ENCODE results near the gene CSTB. TPM values are rescaled to one million over a fixed set of nuclear protein-coding genes. Genes with fewer than 3 reads are reported as not detected.

CSTB gene
- total and polyA plus RNA-seq, 2 donors (not counting 3 experiments of a cell fraction or from before 2014, with no cell fraction given): 65.8 to 83.7 TPM

DNA sequence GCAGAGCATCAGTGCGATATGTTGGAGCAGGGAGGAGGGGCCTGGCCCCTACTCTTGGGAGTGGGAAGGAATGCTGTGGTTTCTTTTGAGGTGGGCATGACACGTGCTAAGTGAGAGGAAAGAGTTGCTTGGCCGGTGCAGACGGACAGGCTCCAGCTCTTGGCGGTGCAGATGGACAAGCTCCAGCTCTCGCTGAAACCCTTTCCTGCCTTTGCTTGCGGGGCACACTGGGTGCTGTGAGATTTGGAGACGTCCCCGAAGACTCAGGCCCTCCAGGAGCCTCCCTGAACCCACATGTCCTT is 41.2 kb downstream of the CSTB start:
- BruUV-seq (replicated peaks): no TSS peak
- H4K20me1 ChIP-seq (replicated peaks; ENCODE audit: control insufficient read depth, extremely low read depth, insufficient read depth, low read length): no peaks in the 10 kb centered on the region
- no peak overlapping the region for H3K27ac ChIP-seq (ENCODE audit: insufficient read depth, low read depth, low read length)
- peaks cover 13% of the 10 kb centered on the region for H3K79me2 ChIP-seq (ENCODE audit: control insufficient read depth, insufficient read depth, low read length)
- no peak for FAIRE-seq
- no peaks in the 10 kb centered on the region for H3K9me3 ChIP-seq (replicated peaks; ENCODE audit: control insufficient read depth, insufficient read depth, low read length)
- H2AFZ ChIP-seq (ENCODE audit: low read depth, low read length): no peak overlapping the region
- no peaks in the 10 kb centered on the region for H3K27me3 ChIP-seq (ENCODE audit: control insufficient read depth in 2 of 2, insufficient read depth in 2 of 2, low read length in 2 of 2)
- H3K9me1 ChIP-seq (replicated peaks; ENCODE audit: control insufficient read depth, extremely low read depth, insufficient read depth, low read length): no peaks in the 10 kb centered on the region
- no peaks in the 10 kb centered on the region for H3K36me3 ChIP-seq (ENCODE audit: control insufficient read depth in 2 of 2, extremely low read depth in 1 of 2, insufficient read depth in 2 of 2, low read length in 2 of 2)
- intact Hi-C loops (cut with micrococcal nuclease): no loop called here
- POLR2A ChIA-PET: no interaction called here
- H3K4me1 ChIP-seq (ENCODE audit: control insufficient read depth, extremely low read depth, insufficient read depth, low read length): no peaks in the 10 kb centered on the region
- no peak overlapping the region for H3K4me2 ChIP-seq (ENCODE audit: insufficient read depth, low read length)
- H3K9ac ChIP-seq (replicated peaks; ENCODE audit: extremely low read depth, insufficient read depth, low read length): no peak overlapping the region
- DNase-seq (ENCODE audit: low read depth, low spot score): no peak
- CTCF ChIA-PET: no interaction called here
- no peak overlapping the region for H3K4me3 ChIP-seq (replicated peaks in 1 of 3; ENCODE audit: insufficient read depth in 1 of 3, low read depth in 1 of 3, low read length in 3 of 3)
- dilution Hi-C loops (cut with MboI; ENCODE audit: extremely low pct_ligation_motif_present, low sequenced_read_pairs): no loop called here
- no peak for TF ChIP-seq MYC (IDR thresholded peaks at IDR 0.05; ENCODE audit: low read depth, low read length)
- no peak for TF ChIP-seq FOS (IDR thresholded peaks at IDR 0.05; ENCODE audit: borderline replicate concordance, insufficient read depth, low read length)
- no peak for TF ChIP-seq CTCF (IDR thresholded peaks at IDR 0.05; ENCODE audit: extremely low read depth in 1 of 2, insufficient read depth in 1 of 2, low read depth in 1 of 2, low read length in 2 of 2)
- no peak for TF ChIP-seq JUN (IDR thresholded peaks at IDR 0.05; ENCODE audit: borderline replicate concordance, insufficient read depth, insufficient read length, low read depth)
- TF ChIP-seq MAX (IDR thresholded peaks at IDR 0.05; ENCODE audit: insufficient read depth, insufficient read length): no peak
- no peak for TF ChIP-seq GATA2 (IDR thresholded peaks at IDR 0.05; ENCODE audit: insufficient read depth, insufficient read length, low read depth, low read length)
- TF ChIP-seq EZH2 (IDR thresholded peaks at IDR 0.05; ENCODE audit: borderline replicate concordance, low read depth, low read length, severe bottlenecking): no peak
- TF ChIP-seq POLR2A (IDR thresholded peaks at IDR 0.05; ENCODE audit: low read depth, low read length): no peak
- no peak for TF ChIP-seq POLR2AphosphoS5 (IDR thresholded peaks at IDR 0.05; ENCODE audit: insufficient read depth, low read depth, low read length)
